Loucy (cell line): ENCODE measurements around the gene USP5.

Experiments
- H2AFZ ChIP-seq: fragments of 200-600 bp; sonication (generic); 2 replicates; pipeline ENCODE4 v1.6.0; 2016; ENCODE audit warnings: antibody characterized with exemption, mild to moderate bottlenecking, low read length, moderate library complexity
- H3F3A ChIP-seq: fragments of 200-600 bp; 2 replicates; pipeline ENCODE4 v1.6.0; 2016; ENCODE audit warnings: antibody characterized with exemption, low read depth, mild to moderate bottlenecking
- H3K27me3 ChIP-seq: fragments of 200-600 bp; sonication (generic); 2 replicates; pipeline ENCODE4 v1.6.1; 2014; ENCODE audit warnings: low read length, mild to moderate bottlenecking; ENCODE audit not compliant: insufficient read depth, poor library complexity, severe bottlenecking
- H3K36me3 ChIP-seq: fragments of 200-600 bp; sonication (generic); 2 replicates; pipeline ENCODE4 v1.6.1; 2016; ENCODE audit warnings: low read length; ENCODE audit not compliant: insufficient read depth
- H3K4me1 ChIP-seq: fragments of 200-600 bp; sonication (generic); 2 replicates; pipeline ENCODE4 v1.5.1; 2014; ENCODE audit warnings: low read length, mild to moderate bottlenecking; ENCODE audit not compliant: insufficient read depth, poor library complexity, severe bottlenecking
- H3K4me2 ChIP-seq: fragments of 200-600 bp; sonication (generic); 2 replicates; pipeline ENCODE4 v1.6.0; 2014; ENCODE audit warnings: antibody characterized with exemption, low read length, low read depth, mild to moderate bottlenecking; ENCODE audit not compliant: poor library complexity, severe bottlenecking
- H3K4me3 ChIP-seq: fragments of 200-600 bp; sonication (generic); 2 replicates; pipeline ENCODE4 v1.5.1; 2014; ENCODE audit warnings: low read length, mild to moderate bottlenecking, mixed read lengths; ENCODE audit not compliant: poor library complexity, severe bottlenecking
- H3K79me2 ChIP-seq: fragments of 200-600 bp; sonication (generic); 2 replicates; pipeline ENCODE4 v1.6.1; 2014; ENCODE audit warnings: low read length; ENCODE audit not compliant: insufficient read depth
- H3K9ac ChIP-seq: fragments of 200-600 bp; sonication (generic); 2 replicates; pipeline ENCODE4 v1.6.0; 2014; ENCODE audit warnings: mild to moderate bottlenecking, low read depth, low read length, moderate library complexity; ENCODE audit not compliant: poor library complexity, severe bottlenecking
- H3K9me2 ChIP-seq: fragments of 200-600 bp; sonication (generic); replicated peaks from 2 replicates; pipeline ENCODE4 v1.6.1; 2016; ENCODE audit warnings: low read depth, low read length, mixed read lengths
- H3K9me3 ChIP-seq: fragments of 200-600 bp; sonication (generic); 2 replicates; pipeline ENCODE4 v1.6.1; 2014; ENCODE audit warnings: mild to moderate bottlenecking, antibody characterized with exemption, low read length, low read depth; ENCODE audit not compliant: insufficient read depth
- H4K20me1 ChIP-seq: fragments of 200-600 bp; sonication (generic); 2 replicates; pipeline ENCODE4 v1.6.0; 2014; ENCODE audit warnings: antibody characterized with exemption, low read length, mild to moderate bottlenecking; ENCODE audit not compliant: insufficient read depth, poor library complexity, severe bottlenecking
- EZH2phosphoT487 ChIP-seq: fragments of 200-600 bp; IDR thresholded peaks from 2 replicates; pipeline ENCODE4 v1.6.1; 2018; ENCODE audit warnings: antibody characterized with exemption, mild to moderate bottlenecking, moderate library complexity, borderline replicate concordance
- TF ChIP-seq, protein P1 (sequence below): fragments of 200-600 bp; sonication (generic); conservative IDR thresholded peaks from 2 replicates; pipeline ENCODE4 v1.5.1; 2014; ENCODE audit warnings: mild to moderate bottlenecking, antibody characterized with exemption, low read length

Gene USP5

DNA sequence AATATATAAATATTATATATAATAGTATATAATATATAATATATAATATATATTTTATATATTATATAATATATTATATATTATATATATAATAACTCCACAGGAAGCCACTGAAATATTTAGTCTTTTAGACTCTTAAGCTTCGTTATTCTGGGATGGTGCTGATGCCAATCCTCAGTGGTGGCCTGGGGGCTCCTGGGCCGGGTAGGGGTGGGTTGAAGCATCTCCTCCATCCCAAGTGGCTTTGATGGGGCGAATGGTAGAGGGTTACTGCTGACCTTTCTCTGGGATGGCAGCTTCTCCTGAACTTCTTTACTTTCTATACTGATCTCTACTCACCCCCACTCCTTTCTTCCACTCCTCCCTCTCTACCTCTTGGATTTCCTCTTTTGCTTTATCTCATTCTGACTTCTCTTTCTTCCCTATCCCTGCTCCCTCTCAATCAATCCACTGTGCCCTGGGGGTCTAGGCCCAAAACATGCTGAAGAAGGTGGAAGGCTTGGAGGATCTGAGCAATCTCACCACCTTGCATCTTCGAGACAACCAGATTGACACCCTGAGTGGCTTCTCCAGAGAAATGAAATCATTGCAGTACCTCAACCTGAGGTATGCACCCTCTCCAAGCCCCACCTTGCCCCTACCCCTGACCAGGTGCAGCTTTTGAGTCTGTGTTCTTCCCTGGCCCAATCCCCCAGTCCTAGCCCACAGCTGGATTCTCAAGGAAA, 57.6 kb downstream of the USP5 start:
- H3K4me1 ChIP-seq, result peaks cover 16% of the 10 kb centered on the region
- no peaks in the 10 kb centered on the region for H3K36me3 ChIP-seq
- no peak overlapping the region for H3K4me3 ChIP-seq
- 0 out of 2 replicates have a peak, but pooled peaks cover 4% of the 10 kb centered on the region for H3F3A ChIP-seq
- H3K4me2 ChIP-seq, result no peak overlapping the region
- no peak overlapping the region for H2AFZ ChIP-seq
- H3K79me2 ChIP-seq, result peaks cover 7% of the 10 kb centered on the region; the same call in 1 of the 2 replicates
- H3K27me3 ChIP-seq, result no peaks in the 10 kb centered on the region
- no peaks in the 10 kb centered on the region for H3K9me3 ChIP-seq
- H3K9me2 ChIP-seq, result no peaks in the 10 kb centered on the region
- no peaks in the 10 kb centered on the region for H4K20me1 ChIP-seq
- no peak overlapping the region for H3K9ac ChIP-seq
- TF ChIP-seq, protein P1, sequence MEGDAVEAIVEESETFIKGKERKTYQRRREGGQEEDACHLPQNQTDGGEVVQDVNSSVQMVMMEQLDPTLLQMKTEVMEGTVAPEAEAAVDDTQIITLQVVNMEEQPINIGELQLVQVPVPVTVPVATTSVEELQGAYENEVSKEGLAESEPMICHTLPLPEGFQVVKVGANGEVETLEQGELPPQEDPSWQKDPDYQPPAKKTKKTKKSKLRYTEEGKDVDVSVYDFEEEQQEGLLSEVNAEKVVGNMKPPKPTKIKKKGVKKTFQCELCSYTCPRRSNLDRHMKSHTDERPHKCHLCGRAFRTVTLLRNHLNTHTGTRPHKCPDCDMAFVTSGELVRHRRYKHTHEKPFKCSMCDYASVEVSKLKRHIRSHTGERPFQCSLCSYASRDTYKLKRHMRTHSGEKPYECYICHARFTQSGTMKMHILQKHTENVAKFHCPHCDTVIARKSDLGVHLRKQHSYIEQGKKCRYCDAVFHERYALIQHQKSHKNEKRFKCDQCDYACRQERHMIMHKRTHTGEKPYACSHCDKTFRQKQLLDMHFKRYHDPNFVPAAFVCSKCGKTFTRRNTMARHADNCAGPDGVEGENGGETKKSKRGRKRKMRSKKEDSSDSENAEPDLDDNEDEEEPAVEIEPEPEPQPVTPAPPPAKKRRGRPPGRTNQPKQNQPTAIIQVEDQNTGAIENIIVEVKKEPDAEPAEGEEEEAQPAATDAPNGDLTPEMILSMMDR, result no peak
- no peak for TF ChIP-seq EZH2phosphoT487

DNA sequence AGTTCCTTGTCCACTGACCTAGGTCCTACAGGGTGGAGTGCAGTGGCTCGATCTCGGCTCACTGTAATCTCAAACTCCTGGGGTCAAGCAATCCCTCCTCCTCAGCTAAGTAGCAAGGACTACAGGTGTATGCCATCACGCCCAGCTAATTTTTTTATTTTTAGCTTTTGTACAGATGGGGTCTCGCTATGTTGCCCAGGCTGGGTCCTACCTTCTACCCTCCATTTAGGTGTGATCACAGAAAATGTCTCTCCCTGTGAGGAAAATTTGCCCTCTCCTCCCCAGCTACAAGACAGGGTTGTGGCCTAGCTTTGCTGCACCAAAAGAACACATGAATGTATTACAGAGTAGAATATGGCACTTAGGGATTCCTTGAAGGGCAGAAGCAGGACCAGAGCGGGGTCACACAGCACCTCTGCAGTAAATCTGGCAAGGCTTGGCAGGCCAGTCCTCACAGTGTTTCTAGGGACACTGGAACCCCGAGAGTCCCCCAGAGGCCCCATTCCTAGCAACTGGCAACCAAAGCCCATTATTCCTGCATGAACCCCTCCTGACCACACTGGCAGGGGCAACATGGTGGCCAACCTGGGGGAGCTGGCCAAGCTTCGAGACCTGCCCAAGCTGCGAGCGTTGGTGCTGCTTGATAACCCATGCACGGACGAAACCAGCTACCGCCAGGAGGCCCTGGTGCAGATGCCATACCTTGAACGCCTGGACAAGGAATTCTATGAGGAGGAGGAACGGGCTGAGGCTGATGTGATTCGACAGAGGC, 60.4 kb downstream of the USP5 start:
- H2AFZ ChIP-seq, result no peak overlapping the region
- H3K4me1 ChIP-seq, result peaks cover 31% of the 10 kb centered on the region
- H3K27me3 ChIP-seq, result no peaks in the 10 kb centered on the region
- TF ChIP-seq, protein P1, result no peak
- no peak for TF ChIP-seq EZH2phosphoT487
- peaks cover 6% of the 10 kb centered on the region; the same call in 1 of the 2 replicates for H3K36me3 ChIP-seq
- H3K4me2 ChIP-seq, result no peak overlapping the region
- H3K4me3 ChIP-seq, result no peak overlapping the region
- H3K9ac ChIP-seq, result no peak overlapping the region
- no peaks in the 10 kb centered on the region for H3K9me3 ChIP-seq
- H4K20me1 ChIP-seq, result peaks cover 24% of the 10 kb centered on the region
- H3F3A ChIP-seq, result 0 out of 2 replicates have a peak, but pooled peaks cover 4% of the 10 kb centered on the region
- peaks cover 33% of the 10 kb centered on the region for H3K79me2 ChIP-seq
- H3K9me2 ChIP-seq, result no peaks in the 10 kb centered on the region

DNA sequence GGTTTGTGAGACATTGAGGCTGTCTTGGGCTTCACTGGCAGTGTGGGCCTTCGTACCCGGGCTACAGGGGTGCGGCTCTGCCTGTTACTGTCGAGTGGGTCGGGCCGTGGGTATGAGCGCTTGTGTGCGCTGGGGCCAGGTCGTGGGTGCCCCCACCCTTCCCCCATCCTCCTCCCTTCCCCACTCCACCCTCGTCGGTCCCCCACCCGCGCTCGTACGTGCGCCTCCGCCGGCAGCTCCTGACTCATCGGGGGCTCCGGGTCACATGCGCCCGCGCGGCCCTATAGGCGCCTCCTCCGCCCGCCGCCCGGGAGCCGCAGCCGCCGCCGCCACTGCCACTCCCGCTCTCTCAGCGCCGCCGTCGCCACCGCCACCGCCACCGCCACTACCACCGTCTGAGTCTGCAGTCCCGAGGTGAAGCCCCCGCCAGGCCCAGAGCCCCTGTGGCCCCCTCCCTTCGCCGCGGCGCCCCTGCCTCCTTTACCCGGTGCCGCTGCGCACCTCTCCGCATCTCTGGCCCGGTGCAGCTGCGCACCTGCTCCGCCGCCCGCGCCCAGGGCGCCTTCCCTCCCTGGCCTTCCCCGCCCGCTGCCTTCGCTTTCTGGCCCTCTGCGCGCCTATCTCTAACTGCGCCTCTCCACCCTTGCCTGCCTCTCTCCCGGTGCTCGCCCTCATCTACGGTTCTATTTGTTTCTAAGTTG, 62.4 kb downstream of the USP5 start, which contains the start of gene ENO2:
Gene ENO2, plus strand, starts transcription at position 335 of the 701 bp plus-strand sequence. CDS start 1,253 bp downstream, outside the sequence.
- Histone ChIP-seq H2AFZ (peak within 1 kb of the TSS; percentile 83), H3K9ac (peak within 1 kb of the TSS; percentile 80), H3K27me3 (no peaks in the 10 kb centered on the region), H3K9me3 (no peaks in the 10 kb centered on the region), H3K79me2 (peaks cover 39% of the 10 kb centered on the region), H4K20me1 (peaks cover 24% of the 10 kb centered on the region), H3K4me2 (peak within 1 kb of the TSS; percentile 96), H3F3A (0 out of 2 replicates have a peak, but pooled peaks cover 4% of the 10 kb centered on the region), H3K36me3 (peaks cover 14% of the 10 kb centered on the region; the same call in 1 of the 2 replicates), H3K4me1 (peaks cover 32% of the 10 kb centered on the region), H3K9me2 (no peaks in the 10 kb centered on the region), H3K4me3 (peak within 1 kb of the TSS; percentile 86)
- TF ChIP-seq, protein P1, result no peak
- TF ChIP-seq EZH2phosphoT487, result no peak
